Measurements from ENCODE around the gene STS.
A peak's percentile ranks its signal among the peaks of the same experiment; 100 is the strongest.

STS gene, protein sequence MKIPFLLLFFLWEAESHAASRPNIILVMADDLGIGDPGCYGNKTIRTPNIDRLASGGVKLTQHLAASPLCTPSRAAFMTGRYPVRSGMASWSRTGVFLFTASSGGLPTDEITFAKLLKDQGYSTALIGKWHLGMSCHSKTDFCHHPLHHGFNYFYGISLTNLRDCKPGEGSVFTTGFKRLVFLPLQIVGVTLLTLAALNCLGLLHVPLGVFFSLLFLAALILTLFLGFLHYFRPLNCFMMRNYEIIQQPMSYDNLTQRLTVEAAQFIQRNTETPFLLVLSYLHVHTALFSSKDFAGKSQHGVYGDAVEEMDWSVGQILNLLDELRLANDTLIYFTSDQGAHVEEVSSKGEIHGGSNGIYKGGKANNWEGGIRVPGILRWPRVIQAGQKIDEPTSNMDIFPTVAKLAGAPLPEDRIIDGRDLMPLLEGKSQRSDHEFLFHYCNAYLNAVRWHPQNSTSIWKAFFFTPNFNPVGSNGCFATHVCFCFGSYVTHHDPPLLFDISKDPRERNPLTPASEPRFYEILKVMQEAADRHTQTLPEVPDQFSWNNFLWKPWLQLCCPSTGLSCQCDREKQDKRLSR

GRCh38 chrX:7147413-7147977 is at the start of gene STS:
TSS of gene STS (plus strand) at chrX:7147712. CDS start at chrX:7253200, 105,488 bp downstream.
- DNase-seq: peak; percentile 30

GRCh38 chrX:7100022-7100421 is 47.5 kb upstream of the STS start:
- no peak for DNase-seq

GRCh38 chrX:7102119-7102518 is 45.4 kb upstream of the STS start:
- no peak for DNase-seq

DNA sequence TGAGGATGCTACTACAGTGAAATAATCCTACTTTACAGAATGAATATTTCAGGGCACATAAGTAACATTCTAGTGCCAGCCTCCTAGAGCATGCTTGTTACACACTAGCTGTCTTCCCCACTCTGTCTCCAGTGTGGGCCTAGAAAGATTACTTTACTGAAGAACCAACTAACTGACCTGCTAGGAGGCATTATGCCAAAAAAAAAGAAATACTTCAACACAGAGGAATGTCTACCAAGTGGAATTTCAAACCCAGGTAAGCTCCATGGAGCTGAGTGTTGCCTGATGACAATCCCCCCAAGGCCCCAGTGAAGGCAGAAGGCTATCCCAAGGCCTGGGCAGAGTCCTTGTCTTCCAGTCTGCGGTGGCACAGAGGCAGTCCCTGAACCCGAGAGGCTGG is 40.9 kb upstream of the STS start:
- DNase-seq: no peak

DNA sequence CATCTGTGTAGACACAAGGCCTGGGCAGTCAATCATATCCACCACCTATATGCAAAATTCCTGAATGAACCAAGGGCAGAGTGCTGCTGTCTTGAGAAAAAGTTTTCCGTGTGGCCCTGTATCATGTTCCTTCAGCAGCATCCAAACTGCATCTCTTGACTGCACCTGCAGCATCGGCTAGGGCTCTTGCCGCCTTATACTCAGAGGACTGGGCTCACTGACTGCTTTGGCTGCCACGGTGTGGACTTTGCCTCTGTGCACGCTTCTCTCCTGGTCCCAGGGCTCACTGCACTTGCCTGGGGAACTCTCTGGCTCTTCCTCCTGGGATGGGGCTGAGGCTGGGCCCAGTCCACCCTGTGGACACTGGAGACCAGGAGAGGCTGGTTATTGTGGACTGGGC is 39.5 kb upstream of the STS start:
- DNase-seq: no peak

- DNase-seq: no peak
Observed at GRCh38 chrX:7109049-7109531, 38.4 kb upstream of the STS start.

DNA sequence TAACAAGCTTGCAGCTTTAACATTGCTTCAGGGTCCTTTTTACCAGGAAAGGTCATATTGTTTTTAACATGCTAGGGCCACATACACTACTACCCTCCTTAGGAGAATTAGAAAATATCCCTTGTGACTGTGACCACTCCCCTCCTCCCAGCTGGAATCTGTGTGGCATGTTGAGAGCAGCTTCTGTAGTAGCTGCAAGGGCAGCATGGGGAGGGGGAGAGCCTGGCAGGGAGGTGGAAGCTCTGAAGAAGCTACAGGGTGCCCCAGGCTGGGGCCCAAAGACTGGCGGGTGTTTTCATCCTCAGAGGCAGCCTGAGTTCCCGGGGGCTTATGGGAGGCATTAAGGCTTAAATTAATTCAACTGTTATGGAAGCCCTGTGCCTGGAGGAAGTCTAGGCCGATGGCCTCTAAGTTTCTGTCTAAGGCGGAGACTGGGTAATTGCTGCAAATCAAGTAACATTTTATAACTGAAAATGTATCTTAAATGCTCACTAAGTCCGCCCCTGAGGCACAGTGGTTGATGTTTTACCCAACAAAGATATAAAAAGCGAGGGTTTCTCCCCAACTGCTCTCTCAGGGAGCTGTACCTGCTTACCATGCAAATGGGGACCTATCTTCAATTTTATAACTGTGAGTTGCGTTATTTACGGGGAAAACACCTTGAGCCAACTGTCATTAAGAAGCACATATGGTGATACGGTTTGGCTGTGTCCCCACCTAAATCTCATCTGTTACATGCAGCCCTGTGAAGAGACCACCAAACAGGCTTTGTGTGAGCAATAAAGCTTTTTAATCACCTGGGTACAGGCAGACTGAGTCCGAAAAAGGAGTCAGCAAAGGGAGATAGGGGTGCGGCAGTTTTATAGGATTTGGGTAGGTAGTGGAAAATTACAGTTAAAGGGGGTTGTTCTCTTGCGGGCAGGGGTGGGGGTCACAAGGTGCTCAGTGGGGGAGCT is 37.4 kb upstream of the STS start:
- no peak for DNase-seq

- no peak for DNase-seq
Observed at GRCh38 chrX:7110821-7111276, 36.7 kb upstream of the STS start.

- no peak for DNase-seq
Observed at GRCh38 chrX:7111518-7111917, 36.0 kb upstream of the STS start.

- no peak for DNase-seq
Observed at GRCh38 chrX:7112071-7112470, 35.4 kb upstream of the STS start.

DNA sequence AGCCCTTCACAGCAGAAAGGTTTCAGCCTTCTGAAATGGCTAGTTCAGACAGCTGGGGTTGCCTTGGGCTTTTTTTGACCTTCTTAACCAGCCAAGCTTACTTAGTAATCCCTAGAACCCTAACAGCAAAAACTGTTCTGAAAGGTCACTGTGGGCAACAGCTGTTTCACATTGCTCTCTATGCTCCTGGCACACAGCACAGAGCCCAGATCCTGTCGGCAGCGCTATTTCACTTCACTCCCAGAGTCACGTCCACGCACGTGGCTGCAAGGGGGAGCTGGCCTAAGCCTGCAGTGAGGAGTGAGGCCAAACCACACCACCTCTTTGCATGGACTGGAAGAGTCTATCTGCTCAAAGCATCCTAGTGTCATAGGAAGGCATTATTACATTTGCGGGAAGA is 32.0 kb upstream of the STS start:
- DNase-seq: no peak

DNA sequence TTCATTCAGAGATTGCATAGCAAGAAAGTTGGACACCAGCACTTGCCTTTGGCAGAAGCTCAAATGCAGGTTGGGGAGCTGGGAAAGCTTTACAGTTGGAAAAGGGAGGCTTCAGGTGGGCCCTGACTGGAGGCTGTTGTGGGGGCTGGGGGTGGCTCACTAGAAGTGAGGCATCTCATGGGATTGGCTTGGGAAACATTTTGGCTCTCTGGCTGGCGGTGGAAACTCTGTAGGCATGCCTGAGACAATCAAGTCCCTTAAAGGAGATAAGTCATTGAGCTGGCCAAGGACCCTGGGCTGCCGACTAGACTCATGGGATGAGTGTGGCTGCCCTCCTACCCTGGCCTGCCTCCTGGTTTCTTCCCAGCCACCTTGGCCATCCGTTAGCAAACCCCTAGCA is 31.4 kb upstream of the STS start:
- DNase-seq: no peak

GRCh38 chrX:7117587-7117986 is 29.9 kb upstream of the STS start:
- DNase-seq: no peak

DNA sequence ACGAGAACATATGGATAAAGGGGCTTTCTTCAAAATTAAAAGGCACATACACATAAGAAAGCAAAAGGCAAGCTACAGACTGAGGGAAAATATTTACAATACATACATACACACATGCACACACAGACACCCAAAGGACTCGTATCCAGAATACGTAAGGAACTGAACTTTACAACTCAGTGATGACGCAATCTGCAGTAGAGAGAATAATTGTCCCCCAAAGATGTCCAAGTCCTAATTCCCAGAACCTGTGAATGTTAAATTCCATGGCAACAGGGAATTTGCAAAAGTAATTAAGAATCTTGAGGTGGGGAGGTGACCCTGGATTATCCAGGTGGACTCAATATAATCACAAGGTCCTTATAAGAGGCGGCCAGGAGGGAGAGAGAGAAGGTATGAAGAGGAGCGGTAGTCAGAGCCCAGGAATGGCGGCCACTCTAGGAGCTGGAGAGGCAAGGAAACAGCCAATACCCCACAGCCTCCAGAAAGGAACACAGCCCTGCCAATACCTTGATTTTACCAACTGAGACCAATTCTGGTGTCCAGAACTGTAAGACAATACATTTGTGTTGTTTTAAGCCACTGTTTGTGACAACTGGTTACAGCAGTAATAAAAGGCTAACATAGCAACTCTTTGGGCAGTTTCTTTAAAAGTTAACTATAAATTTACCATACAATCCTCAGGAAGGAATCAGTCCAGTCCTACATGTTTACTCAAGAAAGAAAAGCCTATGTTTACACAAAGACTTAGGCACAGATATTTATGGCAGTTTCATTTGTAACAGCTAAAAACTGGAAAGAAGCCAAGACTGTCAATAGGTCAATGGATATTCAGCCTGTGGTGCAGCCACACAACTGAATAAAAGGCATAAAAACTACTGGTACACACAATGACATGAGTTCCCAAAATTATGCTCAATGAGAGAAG is 27.3 kb upstream of the STS start:
- DNase-seq: no peak

GRCh38 chrX:7120878-7121219 is 26.7 kb upstream of the STS start:
- DNase-seq: no peak

GRCh38 chrX:7127056-7127455 is 20.5 kb upstream of the STS start:
- DNase-seq: no peak

DNA sequence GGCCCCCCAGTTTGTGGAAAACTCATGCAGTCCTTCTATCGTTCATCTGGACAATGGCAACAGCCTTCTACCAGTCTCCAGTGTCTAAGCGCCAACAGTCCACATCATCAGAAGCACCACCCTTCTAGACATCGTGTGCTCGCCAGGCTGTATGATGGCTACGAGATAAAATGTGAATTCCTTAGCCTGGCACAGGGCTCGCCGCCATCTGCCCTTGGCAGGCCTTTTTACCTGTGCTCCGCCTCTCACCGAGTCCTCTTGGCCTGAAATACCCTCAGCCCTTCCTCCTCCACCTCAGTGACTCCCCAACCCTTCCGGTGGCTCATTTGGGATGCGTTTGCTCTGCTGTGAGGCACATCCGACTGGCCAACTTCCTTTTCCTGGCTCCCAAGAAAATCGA is 15.9 kb upstream of the STS start:
- DNase-seq: no peak

- peak; percentile 36 for DNase-seq
Observed at GRCh38 chrX:7132335-7133049, 15.0 kb upstream of the STS start.

DNA sequence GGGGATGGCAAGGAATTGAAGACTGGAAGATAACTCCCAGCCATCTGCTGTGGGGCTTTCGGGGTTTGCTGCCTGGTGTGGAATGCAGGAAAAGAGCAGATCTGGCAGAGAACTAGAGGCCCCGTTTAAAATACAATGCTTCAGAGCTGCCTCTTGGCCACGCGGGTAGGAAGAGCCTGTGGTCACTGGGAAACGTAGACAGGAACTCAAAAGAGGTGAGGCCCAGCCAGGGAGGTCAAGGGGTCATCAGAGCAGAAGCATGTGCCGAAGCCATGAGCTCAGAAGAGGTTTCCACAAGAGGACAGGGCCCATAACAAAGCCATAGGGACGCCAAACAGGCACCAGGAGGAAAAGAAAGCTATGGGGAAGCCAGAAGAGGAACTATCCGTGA is 14.5 kb upstream of the STS start:
- no peak for DNase-seq

DNA sequence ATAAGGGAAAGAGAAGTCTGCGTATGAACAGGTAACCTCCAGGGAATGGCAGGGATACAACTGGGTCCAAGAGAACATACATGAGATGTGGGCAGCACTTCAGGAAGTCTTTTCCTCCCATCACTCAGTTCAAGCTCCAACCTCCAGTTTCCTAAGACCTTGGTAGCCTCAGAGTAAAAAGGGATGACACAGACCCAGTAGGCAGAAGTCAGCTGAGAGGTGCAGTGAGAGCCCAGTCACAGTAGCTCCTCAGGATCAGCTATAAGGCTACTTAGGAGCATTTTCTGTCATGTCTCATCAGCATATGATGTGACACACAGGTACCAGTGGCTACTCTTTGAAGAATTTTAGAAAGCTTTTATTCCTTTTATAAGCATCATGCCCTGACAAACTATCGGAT is 12.5 kb upstream of the STS start:
- DNase-seq: no peak
